Hepatocyte (in vitro differentiated cells): ENCODE data around the gene DGKI. TPM values are rescaled to one million over a fixed set of nuclear protein-coding genes. Genes with fewer than 3 reads are reported as not detected.

Experiments
- DNase-seq: peaks from one replicate; pipeline ENCODE4 v3.0.0-alpha.2; 2016; ENCODE audit warnings: low spot score
- H2AFZ ChIP-seq: fragments of 200-600 bp; sonication (generic); 2 replicates; pipeline ENCODE4 v1.6.0; 2016; ENCODE audit warnings: antibody characterized with exemption, mild to moderate bottlenecking
- H3K27ac ChIP-seq: fragments of 200-600 bp; sonication (generic); 2 replicates; pipeline ENCODE4 v1.5.1; 2016; ENCODE audit warnings: mild to moderate bottlenecking
- H3K27me3 ChIP-seq: fragments of 200-600 bp; sonication (generic); 2 replicates; pipeline ENCODE4 v1.6.1; 2016
- H3K36me3 ChIP-seq: fragments of 200-600 bp; sonication (generic); replicated peaks from 2 replicates; pipeline ENCODE4 v1.5.1; 2016; ENCODE audit warnings: low read depth; ENCODE audit not compliant: insufficient read depth
- H3K4me1 ChIP-seq: fragments of 200-600 bp; sonication (generic); 2 replicates; pipeline ENCODE4 v1.5.1; 2016; ENCODE audit warnings: mild to moderate bottlenecking, moderate library complexity; ENCODE audit not compliant: insufficient read depth
- H3K4me2 ChIP-seq: fragments of 200-600 bp; sonication (generic); 2 replicates; pipeline ENCODE4 v1.6.0; 2016
- H3K4me3 ChIP-seq: fragments of 200-600 bp; sonication (generic); 2 replicates; pipeline ENCODE4 v1.5.1; 2016; ENCODE audit warnings: mild to moderate bottlenecking
- H3K79me2 ChIP-seq: fragments of 200-600 bp; sonication (generic); 2 replicates; pipeline ENCODE4 v1.6.0; 2017; ENCODE audit warnings: mild to moderate bottlenecking
- H3K9me2 ChIP-seq: fragments of 200-600 bp; sonication (generic); replicated peaks from 2 replicates; pipeline ENCODE4 v1.6.0; 2017; ENCODE audit warnings: mild to moderate bottlenecking; ENCODE audit not compliant: insufficient read depth
- H3K9me3 ChIP-seq: fragments of 200-600 bp; sonication (generic); 2 replicates; pipeline ENCODE4 v1.5.1; 2016; ENCODE audit warnings: low read depth, mild to moderate bottlenecking
- H4K20me1 ChIP-seq: fragments of 200-600 bp; sonication (generic); 2 replicates; pipeline ENCODE4 v1.6.0; 2016; ENCODE audit warnings: mild to moderate bottlenecking; ENCODE audit not compliant: insufficient read depth, poor library complexity, severe bottlenecking
- EZH2 ChIP-seq: fragments of 200-600 bp; sonication (generic); IDR thresholded peaks from 2 replicates; pipeline ENCODE4 v1.6.1; 2016; ENCODE audit warnings: antibody characterized with exemption, mild to moderate bottlenecking, borderline replicate concordance
- EZH2phosphoT487 ChIP-seq: fragments of 200-600 bp; sonication (generic); IDR thresholded peaks from one replicate; pipeline ENCODE4 v1.6.1; 2018; ENCODE audit warnings: antibody characterized with exemption, mild to moderate bottlenecking, low read depth, moderate library complexity; ENCODE audit not compliant: unreplicated experiment, severe bottlenecking
- WGBS: methylation state at CpG from one replicate; pipeline ENCODE4 v1.1.6; 2016; ENCODE audit warnings: low lambda C conversion rate; ENCODE audit errors: missing lambda C conversion rate; 5-methylcytosine and 5-hydroxymethylcytosine counted together
- polyA plus RNA-seq: library from polyadenylated mRNA; unstranded; fragments of >200 nt; fragmentation: Nextera tagmentation; extraction: Ambion mirVana; gene quantifications from 2 replicates; pipeline ENCODE4 v1.2.1, GENCODE V29; 2016
- total RNA-seq: library from RNA; depleted of rRNA; stranded (reverse); fragments of >200 nt; gene quantifications from 2 replicates; pipeline ENCODE4 v1.2.3, GENCODE V29; 2014
- TF ChIP-seq, protein P1 (sequence below): fragments of 200-600 bp; sonication (generic); IDR thresholded peaks from 2 replicates; pipeline ENCODE4 v1.5.1; 2016; ENCODE audit warnings: antibody characterized with exemption, mild to moderate bottlenecking; ENCODE audit not compliant: poor library complexity

The DGKI gene
- total and polyA plus RNA-seq, 2 experiments from 2014 or later: 0.47 to 1.8 TPM

DNA sequence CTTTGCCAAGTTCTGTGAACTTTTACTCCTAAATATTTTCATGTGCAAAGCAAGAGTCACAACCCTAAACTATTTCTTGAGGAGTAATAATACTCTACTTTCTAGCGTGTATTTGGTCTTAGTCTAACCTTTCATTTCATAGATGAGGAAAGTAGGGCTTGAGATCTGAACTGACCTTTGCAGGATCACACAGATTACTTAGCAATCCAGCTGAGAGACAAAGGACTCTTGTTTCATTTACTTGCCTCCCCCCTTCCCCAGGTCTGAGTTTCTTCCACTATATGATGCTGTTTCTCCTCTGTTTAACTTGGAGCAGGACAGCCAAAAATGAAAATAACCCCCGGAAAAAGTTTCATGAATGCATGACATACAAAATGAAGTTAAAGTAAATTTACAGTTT is 427.9 kb downstream of the DGKI start:
- 90% methylated on average over 2 of the region's 2 CpGs for WGBS
- no peaks in the 10 kb centered on the region for H3K9me3 ChIP-seq
- no peaks in the 10 kb centered on the region for H3K36me3 ChIP-seq
- no peaks in the 10 kb centered on the region for H3K9me2 ChIP-seq
- H3K27ac ChIP-seq: no peak overlapping the region
- no peak overlapping the region for H3K4me2 ChIP-seq
- TF ChIP-seq, protein P1, sequence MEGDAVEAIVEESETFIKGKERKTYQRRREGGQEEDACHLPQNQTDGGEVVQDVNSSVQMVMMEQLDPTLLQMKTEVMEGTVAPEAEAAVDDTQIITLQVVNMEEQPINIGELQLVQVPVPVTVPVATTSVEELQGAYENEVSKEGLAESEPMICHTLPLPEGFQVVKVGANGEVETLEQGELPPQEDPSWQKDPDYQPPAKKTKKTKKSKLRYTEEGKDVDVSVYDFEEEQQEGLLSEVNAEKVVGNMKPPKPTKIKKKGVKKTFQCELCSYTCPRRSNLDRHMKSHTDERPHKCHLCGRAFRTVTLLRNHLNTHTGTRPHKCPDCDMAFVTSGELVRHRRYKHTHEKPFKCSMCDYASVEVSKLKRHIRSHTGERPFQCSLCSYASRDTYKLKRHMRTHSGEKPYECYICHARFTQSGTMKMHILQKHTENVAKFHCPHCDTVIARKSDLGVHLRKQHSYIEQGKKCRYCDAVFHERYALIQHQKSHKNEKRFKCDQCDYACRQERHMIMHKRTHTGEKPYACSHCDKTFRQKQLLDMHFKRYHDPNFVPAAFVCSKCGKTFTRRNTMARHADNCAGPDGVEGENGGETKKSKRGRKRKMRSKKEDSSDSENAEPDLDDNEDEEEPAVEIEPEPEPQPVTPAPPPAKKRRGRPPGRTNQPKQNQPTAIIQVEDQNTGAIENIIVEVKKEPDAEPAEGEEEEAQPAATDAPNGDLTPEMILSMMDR: no peak
- TF ChIP-seq EZH2: no peak
- TF ChIP-seq EZH2phosphoT487: no peak
- no peak overlapping the region for H2AFZ ChIP-seq
- no peak overlapping the region for H3K4me3 ChIP-seq
- no peak for DNase-seq
- no peaks in the 10 kb centered on the region for H3K27me3 ChIP-seq
- H4K20me1 ChIP-seq: no peaks in the 10 kb centered on the region
- no peaks in the 10 kb centered on the region for H3K4me1 ChIP-seq
- H3K79me2 ChIP-seq: no peaks in the 10 kb centered on the region

- H3K4me3 ChIP-seq: no peak overlapping the region
- no peak overlapping the region for H3K4me2 ChIP-seq
- H4K20me1 ChIP-seq: no peaks in the 10 kb centered on the region
- 67% methylated on average over 2 of the region's 2 CpGs for WGBS
- DNase-seq: no peak
- no peak overlapping the region for H2AFZ ChIP-seq
- H3K79me2 ChIP-seq: no peaks in the 10 kb centered on the region
- no peak overlapping the region for H3K27ac ChIP-seq
- H3K36me3 ChIP-seq: no peaks in the 10 kb centered on the region
- TF ChIP-seq EZH2 (no peak), EZH2phosphoT487 (no peak)
- TF ChIP-seq, protein P1: no peak
- H3K4me1 ChIP-seq: no peaks in the 10 kb centered on the region
- H3K9me2 ChIP-seq: no peaks in the 10 kb centered on the region
- no peaks in the 10 kb centered on the region for H3K9me3 ChIP-seq
- no peaks in the 10 kb centered on the region for H3K27me3 ChIP-seq
These were observed 429.3 kb downstream of the DGKI start for GRCh38 chr7:137417464-137417863.

- WGBS: 39% methylated on average over 1 of the region's 1 CpG
- Histone ChIP-seq H3K4me3 (no peak overlapping the region), H3K9me3 (no peaks in the 10 kb centered on the region), H3K36me3 (no peaks in the 10 kb centered on the region), H3K9me2 (no peaks in the 10 kb centered on the region), H3K4me1 (no peaks in the 10 kb centered on the region), H3K4me2 (no peak overlapping the region), H4K20me1 (no peaks in the 10 kb centered on the region), H3K79me2 (no peaks in the 10 kb centered on the region), H3K27ac (no peak overlapping the region), H2AFZ (no peak overlapping the region), H3K27me3 (no peaks in the 10 kb centered on the region)
- DNase-seq: no peak
- TF ChIP-seq, protein P1: no peak
- TF ChIP-seq EZH2phosphoT487 (no peak), EZH2 (no peak)
These were observed 432.9 kb downstream of the DGKI start for GRCh38 chr7:137413901-137414300.

DNA sequence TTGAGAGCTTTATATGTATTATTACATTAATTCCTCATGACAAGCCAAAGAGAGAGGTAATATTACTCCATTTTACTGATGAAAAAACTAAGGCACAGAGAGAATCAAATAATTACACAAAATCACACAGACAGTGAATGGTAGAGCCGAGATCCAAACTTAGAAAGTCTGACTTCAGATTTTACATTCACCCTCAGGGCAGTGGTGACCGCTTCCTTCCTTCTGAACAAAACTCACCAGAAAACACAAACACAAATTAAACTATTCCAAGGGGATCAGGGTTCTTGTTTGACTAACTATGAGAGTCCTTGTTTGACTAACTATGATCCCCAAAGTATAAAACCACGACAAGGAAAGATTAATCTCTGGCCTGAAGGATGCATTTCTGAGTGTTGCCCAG is 435.3 kb downstream of the DGKI start:
- Histone ChIP-seq H3K4me1 (no peaks in the 10 kb centered on the region), H3K9me3 (no peaks in the 10 kb centered on the region), H3K4me2 (no peak overlapping the region), H3K27ac (no peak overlapping the region), H3K79me2 (no peaks in the 10 kb centered on the region), H2AFZ (no peak overlapping the region), H3K36me3 (no peaks in the 10 kb centered on the region), H3K4me3 (no peak overlapping the region), H4K20me1 (no peaks in the 10 kb centered on the region), H3K27me3 (no peaks in the 10 kb centered on the region), H3K9me2 (no peaks in the 10 kb centered on the region)
- TF ChIP-seq EZH2 (no peak), EZH2phosphoT487 (no peak)
- TF ChIP-seq, protein P1: no peak
- WGBS: 81% methylated on average over 3 of the region's 3 CpGs
- DNase-seq: no peak
